ENCODE results near the gene TMEM164.

TMEM164 gene

GRCh38 chrX:110003167-110004156 lies 548 bp downstream of the TMEM164 start:
- no peak for DNase-seq (ENCODE audit: low spot score)

- DNase-seq (ENCODE audit: low spot score), result no peak
These were observed 1.3 kb downstream of the TMEM164 start for GRCh38 chrX:110004215-110004614.

- no peak for DNase-seq (ENCODE audit: low spot score)
These were observed 1.9 kb downstream of the TMEM164 start for GRCh38 chrX:110004731-110005369.

GRCh38 chrX:110006161-110006560 lies 3.2 kb downstream of the TMEM164 start:
- no peak for DNase-seq (ENCODE audit: low spot score)

- no peak for DNase-seq (ENCODE audit: low spot score)
These were observed 4.0 kb downstream of the TMEM164 start for GRCh38 chrX:110006821-110007375.

- DNase-seq (ENCODE audit: low spot score), result no peak
These were observed 5.2 kb downstream of the TMEM164 start for GRCh38 chrX:110008011-110008635.

- DNase-seq (ENCODE audit: low spot score), result no peak
These were observed 10.0 kb downstream of the TMEM164 start for GRCh38 chrX:110012818-110013485.

- DNase-seq (ENCODE audit: low spot score), result no peak
These were observed 11.1 kb downstream of the TMEM164 start for GRCh38 chrX:110013968-110014367.

- DNase-seq (ENCODE audit: low spot score), result no peak
These were observed 12.1 kb downstream of the TMEM164 start for GRCh38 chrX:110015032-110015431.

GRCh38 chrX:110015915-110016314 lies 13.0 kb downstream of the TMEM164 start:
- DNase-seq (ENCODE audit: low spot score), result no peak

GRCh38 chrX:110020536-110020935 lies 17.6 kb downstream of the TMEM164 start:
- no peak for DNase-seq (ENCODE audit: low spot score)

GRCh38 chrX:110021258-110022022 lies 18.5 kb downstream of the TMEM164 start:
- no peak for DNase-seq (ENCODE audit: low spot score)

- no peak for DNase-seq (ENCODE audit: low spot score)
These were observed 19.9 kb downstream of the TMEM164 start for GRCh38 chrX:110022599-110023448.

- no peak for DNase-seq (ENCODE audit: low spot score)
These were observed 22.5 kb downstream of the TMEM164 start for GRCh38 chrX:110025395-110025794.

- peak; percentile 36 for DNase-seq (ENCODE audit: low spot score)
These were observed 23.4 kb downstream of the TMEM164 start for GRCh38 chrX:110026099-110026844.

- DNase-seq (ENCODE audit: low spot score), result no peak
These were observed 29.7 kb downstream of the TMEM164 start for GRCh38 chrX:110032534-110033147.

- no peak for DNase-seq (ENCODE audit: low spot score)
These were observed 31.1 kb downstream of the TMEM164 start for GRCh38 chrX:110034036-110034435.

- DNase-seq (ENCODE audit: low spot score), result no peak
These were observed 33.5 kb downstream of the TMEM164 start for GRCh38 chrX:110036162-110037033.

Data from kidney capillary endothelial cell (primary cell).